ENCODE data around the gene TMEM18.
A peak's percentile ranks its signal among the peaks of the same experiment; 100 is the strongest.

TMEM18 gene

DNA sequence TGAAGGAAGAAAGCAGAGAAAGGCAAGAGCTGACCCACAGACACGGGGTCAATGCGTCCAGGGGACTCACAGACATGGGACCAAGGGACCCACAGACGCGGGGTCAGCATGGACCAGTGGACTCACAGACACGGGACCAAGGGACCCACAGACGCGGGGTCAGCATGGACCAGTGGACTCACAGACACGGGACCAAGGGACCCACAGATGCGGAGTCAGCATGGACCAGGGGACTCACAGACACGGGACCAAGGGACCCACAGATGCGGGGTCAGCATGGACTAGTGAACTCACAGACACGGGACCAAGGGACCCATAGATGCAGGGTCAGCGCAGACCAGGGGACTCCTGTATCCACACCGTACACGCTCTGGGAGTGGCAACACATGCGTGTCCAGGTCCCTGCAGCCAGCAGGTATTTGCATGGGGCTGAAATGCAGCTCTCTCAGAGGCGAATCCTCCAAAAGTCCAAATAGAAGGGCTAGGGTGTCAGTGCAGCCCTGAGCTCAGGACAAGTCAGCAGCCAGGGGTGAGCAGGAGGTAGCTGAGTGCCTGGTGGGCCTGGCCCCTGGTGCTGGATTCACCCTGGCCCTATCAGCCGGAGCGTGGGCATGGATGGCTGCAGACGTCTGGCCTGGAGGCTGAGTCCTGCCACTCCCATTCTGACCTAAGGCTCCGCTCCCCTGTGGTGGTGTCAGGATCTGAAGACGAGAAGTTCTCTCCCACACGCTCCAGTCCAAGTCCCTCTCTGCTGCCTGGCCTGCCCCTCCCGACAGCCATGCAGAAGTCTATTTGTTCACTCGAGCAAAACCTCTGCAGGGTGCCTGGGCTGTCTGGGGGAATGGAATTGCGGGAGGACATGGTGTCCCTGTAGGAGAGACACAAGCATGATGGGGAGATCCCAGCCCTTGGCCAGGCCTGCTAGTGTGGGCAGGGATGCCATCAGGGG, 28.5 kb downstream of the TMEM18 start:
- Histone ChIP-seq H3K4me2 (ENCODE audit: low read depth, low read length) (no peak overlapping the region), H3K79me2 (ENCODE audit: low read length) (no peaks in the 10 kb centered on the region), H3F3A (ENCODE audit: insufficient read depth, low read length) (no peaks in the 10 kb centered on the region), H3K36me3 (replicated peaks; ENCODE audit: insufficient read depth, low read length) (no peaks in the 10 kb centered on the region), H4K20me1 (ENCODE audit: insufficient read depth, low read length) (no peaks in the 10 kb centered on the region), H3K27me3 (replicated peaks; ENCODE audit: insufficient read depth, low read length) (no peaks in the 10 kb centered on the region), H3K4me1 (ENCODE audit: low read length) (no peaks in the 10 kb centered on the region), H3K9me2 (replicated peaks; ENCODE audit: insufficient read depth, low read length) (no peaks in the 10 kb centered on the region), H3K9me3 (replicated peaks; ENCODE audit: insufficient read depth, low read length) (no peaks in the 10 kb centered on the region), H3K9ac (ENCODE audit: low read length) (no peak overlapping the region), H2AFZ (ENCODE audit: low read length) (no peak overlapping the region), H3K4me3 (ENCODE audit: low read length) (no peak overlapping the region), H3K27ac (ENCODE audit: low read length) (no peak overlapping the region)
- TF ChIP-seq EZH2 (optimal IDR thresholded peaks at IDR 0.05; ENCODE audit: low read depth, low read length) (no peak), EZH2phosphoT487 (IDR thresholded peaks at IDR 0.05; ENCODE audit: low read length) (no peak)
- TF ChIP-seq, protein P1, sequence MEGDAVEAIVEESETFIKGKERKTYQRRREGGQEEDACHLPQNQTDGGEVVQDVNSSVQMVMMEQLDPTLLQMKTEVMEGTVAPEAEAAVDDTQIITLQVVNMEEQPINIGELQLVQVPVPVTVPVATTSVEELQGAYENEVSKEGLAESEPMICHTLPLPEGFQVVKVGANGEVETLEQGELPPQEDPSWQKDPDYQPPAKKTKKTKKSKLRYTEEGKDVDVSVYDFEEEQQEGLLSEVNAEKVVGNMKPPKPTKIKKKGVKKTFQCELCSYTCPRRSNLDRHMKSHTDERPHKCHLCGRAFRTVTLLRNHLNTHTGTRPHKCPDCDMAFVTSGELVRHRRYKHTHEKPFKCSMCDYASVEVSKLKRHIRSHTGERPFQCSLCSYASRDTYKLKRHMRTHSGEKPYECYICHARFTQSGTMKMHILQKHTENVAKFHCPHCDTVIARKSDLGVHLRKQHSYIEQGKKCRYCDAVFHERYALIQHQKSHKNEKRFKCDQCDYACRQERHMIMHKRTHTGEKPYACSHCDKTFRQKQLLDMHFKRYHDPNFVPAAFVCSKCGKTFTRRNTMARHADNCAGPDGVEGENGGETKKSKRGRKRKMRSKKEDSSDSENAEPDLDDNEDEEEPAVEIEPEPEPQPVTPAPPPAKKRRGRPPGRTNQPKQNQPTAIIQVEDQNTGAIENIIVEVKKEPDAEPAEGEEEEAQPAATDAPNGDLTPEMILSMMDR (IDR thresholded peaks at IDR 0.05; ENCODE audit: low read length): no peak
- DNase-seq: no peak

DNA sequence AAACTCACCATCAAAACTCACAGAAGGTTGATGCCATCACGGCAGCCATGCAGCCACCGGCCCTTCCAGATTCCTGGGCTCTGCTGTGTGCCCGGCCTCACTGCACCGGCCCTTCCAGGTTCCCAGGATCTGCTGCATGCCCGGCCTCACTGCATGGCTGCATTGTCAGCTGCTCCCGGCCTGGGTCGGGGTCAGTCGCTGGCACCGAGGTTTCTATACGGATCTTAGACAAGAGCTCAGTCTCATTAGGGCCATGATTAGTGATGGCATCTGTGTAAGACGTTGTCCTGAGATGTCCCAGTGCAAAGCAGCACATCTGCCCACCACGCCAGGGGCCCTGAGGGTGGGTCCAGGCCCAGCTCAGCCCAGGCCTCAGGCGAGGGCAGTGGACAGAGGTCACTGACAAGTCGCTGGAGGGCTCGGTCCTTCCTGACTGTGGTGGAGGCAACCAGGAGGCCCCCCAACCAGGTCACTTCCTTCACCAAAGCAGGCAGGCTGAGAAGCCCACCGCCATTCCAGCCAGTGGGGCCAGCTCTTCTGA, 29.4 kb downstream of the TMEM18 start:
- H3K36me3 ChIP-seq (replicated peaks; ENCODE audit: insufficient read depth, low read length): no peaks in the 10 kb centered on the region
- no peaks in the 10 kb centered on the region for H3K9me3 ChIP-seq (replicated peaks; ENCODE audit: insufficient read depth, low read length)
- H3K9me2 ChIP-seq (replicated peaks; ENCODE audit: insufficient read depth, low read length): no peaks in the 10 kb centered on the region
- H3F3A ChIP-seq (ENCODE audit: insufficient read depth, low read length): no peaks in the 10 kb centered on the region
- no peak overlapping the region for H3K27ac ChIP-seq (ENCODE audit: low read length)
- H3K9ac ChIP-seq (ENCODE audit: low read length): no peak overlapping the region
- H3K4me2 ChIP-seq (ENCODE audit: low read depth, low read length): no peak overlapping the region
- no peak overlapping the region for H3K4me3 ChIP-seq (ENCODE audit: low read length)
- no peak overlapping the region for H2AFZ ChIP-seq (ENCODE audit: low read length)
- no peak for DNase-seq
- no peaks in the 10 kb centered on the region for H3K27me3 ChIP-seq (replicated peaks; ENCODE audit: insufficient read depth, low read length)
- TF ChIP-seq EZH2phosphoT487 (IDR thresholded peaks at IDR 0.05; ENCODE audit: low read length): no peak
- no peak for TF ChIP-seq EZH2 (optimal IDR thresholded peaks at IDR 0.05; ENCODE audit: low read depth, low read length)
- TF ChIP-seq, protein P1 (IDR thresholded peaks at IDR 0.05; ENCODE audit: low read length): no peak
- H3K4me1 ChIP-seq (ENCODE audit: low read length): no peaks in the 10 kb centered on the region
- no peaks in the 10 kb centered on the region for H4K20me1 ChIP-seq (ENCODE audit: insufficient read depth, low read length)
- no peaks in the 10 kb centered on the region for H3K79me2 ChIP-seq (ENCODE audit: low read length)

DNA sequence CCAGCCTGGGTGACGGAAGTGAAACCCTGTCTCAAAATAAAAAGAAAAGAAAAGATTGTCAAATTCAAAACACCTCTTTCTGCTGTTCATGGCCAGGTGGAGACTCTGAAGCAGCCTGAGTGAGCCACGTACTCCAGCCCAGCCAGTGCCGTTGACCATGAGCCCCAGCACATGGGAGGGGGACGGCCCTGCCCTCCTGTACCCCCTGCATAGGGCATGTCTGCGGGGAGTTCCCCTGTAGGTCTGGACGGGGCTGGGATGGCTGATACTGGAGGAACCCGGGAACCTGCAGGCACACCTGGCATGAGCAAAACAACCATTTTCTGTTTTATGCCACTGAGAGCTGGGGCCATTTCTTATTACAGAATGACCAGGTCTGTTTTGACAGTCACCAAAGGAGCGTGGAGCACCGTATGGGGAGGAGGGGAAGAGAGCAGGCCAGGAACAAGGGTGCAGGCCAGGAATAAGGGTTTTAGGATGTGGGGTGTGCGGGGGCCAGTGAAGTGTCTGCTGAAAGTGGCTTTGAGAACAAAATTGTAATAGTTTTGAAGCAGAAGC, 30.1 kb downstream of the TMEM18 start:
- TF ChIP-seq, protein P1 (IDR thresholded peaks at IDR 0.05; ENCODE audit: low read length): no peak
- TF ChIP-seq EZH2phosphoT487 (IDR thresholded peaks at IDR 0.05; ENCODE audit: low read length) (no peak), EZH2 (optimal IDR thresholded peaks at IDR 0.05; ENCODE audit: low read depth, low read length) (no peak)
- Histone ChIP-seq H3F3A (ENCODE audit: insufficient read depth, low read length) (no peaks in the 10 kb centered on the region), H3K4me1 (ENCODE audit: low read length) (no peaks in the 10 kb centered on the region), H3K9me3 (replicated peaks; ENCODE audit: insufficient read depth, low read length) (no peaks in the 10 kb centered on the region), H3K4me2 (ENCODE audit: low read depth, low read length) (peak overlapping the region; percentile 6; the same call in 1 of the 2 replicates), H4K20me1 (ENCODE audit: insufficient read depth, low read length) (no peaks in the 10 kb centered on the region), H2AFZ (ENCODE audit: low read length) (no peak overlapping the region), H3K27ac (ENCODE audit: low read length) (no peak overlapping the region), H3K9me2 (replicated peaks; ENCODE audit: insufficient read depth, low read length) (no peaks in the 10 kb centered on the region), H3K36me3 (replicated peaks; ENCODE audit: insufficient read depth, low read length) (no peaks in the 10 kb centered on the region), H3K79me2 (ENCODE audit: low read length) (no peaks in the 10 kb centered on the region), H3K27me3 (replicated peaks; ENCODE audit: insufficient read depth, low read length) (no peaks in the 10 kb centered on the region), H3K4me3 (ENCODE audit: low read length) (no peak overlapping the region), H3K9ac (ENCODE audit: low read length) (no peak overlapping the region)
- DNase-seq: no peak

All from MM.1S (cell line).